HG02678 (cell line): ENCODE measurements around the gene RYR2.
"Not testable (repeated sequence)": the region's sequence is repeated elsewhere in the genome, so short reads cannot be mapped to it uniquely, and the experiment has no call there.

ENCODE experiments used
- ATAC-seq: cut with Tn5 transposase; IDR thresholded peaks from one replicate; pipeline ENCODE4 v1.9.1; 2021; ENCODE audit warnings: mild to moderate bottlenecking, moderate library complexity; ENCODE audit not compliant: unreplicated experiment

RYR2 gene

DNA sequence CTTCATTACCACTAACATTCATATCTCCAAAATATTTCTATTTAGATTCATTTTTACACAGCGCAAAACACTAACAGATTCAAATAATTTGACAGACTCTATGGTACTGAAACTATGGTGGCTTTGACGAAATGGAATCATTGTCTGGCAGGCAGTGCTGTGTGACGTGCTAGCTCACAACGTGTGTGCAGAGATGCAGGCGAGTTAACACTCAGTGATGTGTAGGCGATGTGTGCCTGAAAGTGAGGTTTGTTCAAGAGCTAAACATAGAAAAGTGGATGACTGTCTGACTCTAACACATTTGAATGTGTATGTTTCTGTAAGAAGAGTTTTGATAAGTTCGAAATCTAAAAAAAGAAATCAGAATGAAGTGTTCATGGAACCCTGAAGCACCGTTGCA, 97.7 kb downstream of the RYR2 start:
- no peak for ATAC-seq

- no peak for ATAC-seq
Observed at GRCh38 chr1:237140986-237141385, 99.0 kb downstream of the RYR2 start.

GRCh38 chr1:237141502-237141901, 99.5 kb downstream of the RYR2 start:
- ATAC-seq, result no peak

GRCh38 chr1:237145379-237146135, 103.6 kb downstream of the RYR2 start:
- no peak for ATAC-seq

- ATAC-seq, result no peak
Observed at GRCh38 chr1:237146241-237146640, 104.3 kb downstream of the RYR2 start.

DNA sequence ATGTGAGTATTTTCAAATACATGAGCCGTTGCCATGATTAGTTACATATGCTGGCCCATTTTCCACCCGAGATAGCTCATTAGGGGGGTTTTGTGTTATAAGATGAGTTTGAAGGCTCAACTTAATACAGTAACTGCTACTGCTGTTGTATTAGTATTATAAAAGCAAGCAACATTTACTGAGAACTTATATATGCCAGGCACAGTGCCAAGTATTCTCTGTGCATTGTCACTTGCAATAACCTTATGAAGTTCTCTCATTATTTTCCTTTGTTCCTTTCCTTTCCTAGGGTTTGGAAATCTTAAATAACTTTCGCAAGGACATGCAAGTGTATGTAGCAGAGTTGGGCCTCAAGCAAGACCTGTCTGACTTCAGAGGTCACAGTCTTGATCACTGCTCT, 107.9 kb downstream of the RYR2 start:
- ATAC-seq, result no peak

DNA sequence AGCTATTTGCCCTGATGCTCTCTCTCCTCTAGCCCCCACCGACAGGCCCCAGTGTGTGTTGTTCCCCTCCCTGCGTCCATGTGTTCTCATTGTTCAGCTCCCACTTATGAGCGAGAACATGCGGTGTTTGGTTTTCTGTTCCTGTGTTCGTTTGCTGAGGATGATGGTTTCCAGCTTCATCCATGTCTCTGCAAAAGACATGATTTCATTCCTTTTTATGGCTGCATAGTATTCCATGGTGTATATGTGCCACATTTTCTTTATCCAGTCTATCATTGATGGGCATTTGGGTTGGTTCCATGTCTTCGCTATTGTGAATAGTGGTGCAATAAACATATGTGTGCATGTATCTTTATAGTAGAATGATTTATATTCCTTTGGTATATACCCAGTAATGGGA, 110.0 kb downstream of the RYR2 start:
- not testable (repeated sequence) for ATAC-seq

- no peak for ATAC-seq
Observed at GRCh38 chr1:237152506-237153335, 110.7 kb downstream of the RYR2 start.

DNA sequence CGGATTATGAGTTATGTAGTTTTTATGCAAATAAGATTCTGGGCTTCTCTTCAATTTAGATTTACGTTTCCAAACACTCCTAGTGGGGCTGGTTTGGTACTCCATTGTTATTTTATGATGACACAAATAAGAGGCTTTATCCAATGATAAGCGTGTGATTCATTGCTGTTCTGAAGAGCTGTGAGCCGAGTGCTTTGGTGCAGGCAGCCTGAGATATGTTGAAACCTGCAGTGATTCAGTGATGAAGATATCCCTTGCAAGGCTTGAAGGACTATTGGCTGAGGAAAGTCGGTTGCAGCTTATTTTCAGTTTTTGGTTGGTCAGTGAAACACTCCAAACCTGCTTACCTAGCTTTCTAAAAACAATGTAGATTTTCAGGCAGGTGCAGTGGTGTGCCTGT, 112.2 kb downstream of the RYR2 start:
- no peak for ATAC-seq

- ATAC-seq, result no peak
Observed at GRCh38 chr1:237164406-237165352, 122.7 kb downstream of the RYR2 start.

- ATAC-seq, result no peak
Observed at GRCh38 chr1:237166086-237166485, 124.1 kb downstream of the RYR2 start.

GRCh38 chr1:237166593-237167101, 124.7 kb downstream of the RYR2 start:
- ATAC-seq, result no peak

DNA sequence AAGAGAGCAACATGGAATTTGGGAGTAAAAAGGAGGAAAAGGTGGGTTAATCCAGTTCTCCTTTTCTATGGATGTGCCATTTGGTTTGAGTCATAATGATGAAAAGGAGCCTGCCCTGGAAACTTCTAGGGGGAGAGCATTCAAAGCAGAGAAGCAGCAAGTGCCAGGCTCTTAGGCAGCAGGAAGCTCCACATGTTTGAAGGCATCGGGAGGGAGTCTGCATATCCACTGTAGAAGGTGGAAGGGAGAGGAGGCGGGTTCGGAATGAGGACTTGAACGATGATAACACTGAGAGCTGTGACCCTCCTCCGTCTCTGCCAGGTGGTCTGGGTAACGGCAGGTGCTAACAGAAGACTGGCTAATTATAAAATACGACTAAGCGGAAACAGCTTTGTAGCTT, 128.2 kb downstream of the RYR2 start:
- ATAC-seq, result no peak

DNA sequence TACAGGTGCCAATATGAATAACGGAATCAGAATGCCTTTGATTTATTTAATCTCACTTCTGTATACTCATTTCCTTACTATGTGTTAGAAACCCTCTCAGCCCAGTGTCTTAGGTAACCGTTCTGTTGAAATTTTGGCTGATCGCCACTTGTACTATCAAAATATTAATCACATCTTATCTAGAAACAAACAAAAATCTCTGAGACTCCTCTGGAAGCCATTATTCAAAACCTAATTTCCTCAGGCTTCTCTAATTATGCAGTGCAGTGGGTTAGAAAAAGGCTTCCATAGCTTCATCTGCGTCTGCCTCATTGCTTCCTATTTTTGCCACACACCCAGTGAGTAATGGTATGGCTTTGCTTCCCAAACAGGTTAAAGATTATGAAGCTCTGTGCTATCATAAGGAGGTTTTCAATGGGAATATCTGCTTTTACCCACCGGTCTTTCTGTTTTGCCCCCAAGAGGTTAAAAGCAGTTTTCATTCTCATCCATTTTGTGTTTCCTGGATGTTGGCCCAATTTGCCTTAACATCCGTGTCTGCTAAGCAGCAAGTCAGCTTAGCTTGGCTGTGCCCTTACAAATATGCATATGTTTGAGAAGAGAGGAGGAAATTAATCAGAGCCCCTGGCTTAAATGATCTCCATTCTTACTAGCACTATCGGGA, 129.6 kb downstream of the RYR2 start:
- no peak for ATAC-seq

DNA sequence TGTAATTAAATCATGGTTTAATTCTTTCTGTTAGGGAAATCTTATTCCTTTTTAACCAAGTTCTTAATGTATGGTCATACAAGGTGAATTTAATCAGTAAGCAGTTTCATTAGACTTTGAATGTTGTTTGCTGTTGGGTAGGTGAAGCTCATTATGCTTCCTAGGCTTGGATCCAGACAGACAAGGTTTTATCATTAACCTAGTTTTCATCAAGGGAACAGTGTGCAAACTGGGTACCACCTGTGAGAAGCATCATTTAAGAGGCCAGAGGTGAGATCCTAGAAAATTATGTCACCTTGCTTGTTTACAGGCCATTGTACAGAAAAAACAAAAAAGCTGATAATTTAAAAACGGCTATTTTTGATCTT, 130.1 kb downstream of the RYR2 start:
- no peak for ATAC-seq

DNA sequence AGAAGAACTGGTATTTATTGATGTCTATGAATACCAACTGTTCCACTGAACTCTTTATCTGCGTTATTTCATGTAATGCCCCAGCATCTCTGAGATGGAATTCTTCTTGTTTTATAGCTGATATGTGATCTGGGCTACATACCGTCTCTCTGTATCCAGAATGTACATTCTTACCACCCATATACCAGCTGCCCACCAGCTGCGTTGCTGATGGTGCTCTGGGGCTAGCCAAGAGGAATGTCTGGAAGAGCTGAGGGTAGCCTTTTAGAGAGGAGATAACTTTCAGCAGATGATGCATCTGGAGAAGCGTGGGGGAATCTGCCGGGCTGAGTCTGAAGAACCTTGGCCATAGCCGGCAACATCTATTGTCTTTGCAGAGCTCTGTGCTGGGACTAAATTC, 137.5 kb downstream of the RYR2 start:
- no peak for ATAC-seq

DNA sequence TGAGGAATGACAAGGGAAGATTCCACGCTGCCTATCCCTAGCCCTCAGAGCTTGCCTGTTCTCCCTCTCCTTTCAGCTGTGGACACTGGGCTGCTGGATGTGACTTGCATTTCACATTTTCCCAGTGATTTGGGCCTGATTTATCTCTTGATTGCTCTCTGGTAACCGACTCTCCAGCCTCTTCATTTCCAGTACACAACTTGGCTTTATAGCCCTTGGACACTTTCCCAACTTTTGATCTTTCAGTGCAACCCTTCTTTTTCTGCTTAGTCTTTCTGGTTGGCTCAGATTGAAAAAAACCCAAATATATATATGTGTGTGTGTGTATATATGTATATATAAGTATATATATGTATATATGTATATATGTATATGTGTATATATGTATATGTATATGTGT, 138.3 kb downstream of the RYR2 start:
- ATAC-seq, result no peak

GRCh38 chr1:237181743-237182317, 139.8 kb downstream of the RYR2 start:
- ATAC-seq, result no peak

DNA sequence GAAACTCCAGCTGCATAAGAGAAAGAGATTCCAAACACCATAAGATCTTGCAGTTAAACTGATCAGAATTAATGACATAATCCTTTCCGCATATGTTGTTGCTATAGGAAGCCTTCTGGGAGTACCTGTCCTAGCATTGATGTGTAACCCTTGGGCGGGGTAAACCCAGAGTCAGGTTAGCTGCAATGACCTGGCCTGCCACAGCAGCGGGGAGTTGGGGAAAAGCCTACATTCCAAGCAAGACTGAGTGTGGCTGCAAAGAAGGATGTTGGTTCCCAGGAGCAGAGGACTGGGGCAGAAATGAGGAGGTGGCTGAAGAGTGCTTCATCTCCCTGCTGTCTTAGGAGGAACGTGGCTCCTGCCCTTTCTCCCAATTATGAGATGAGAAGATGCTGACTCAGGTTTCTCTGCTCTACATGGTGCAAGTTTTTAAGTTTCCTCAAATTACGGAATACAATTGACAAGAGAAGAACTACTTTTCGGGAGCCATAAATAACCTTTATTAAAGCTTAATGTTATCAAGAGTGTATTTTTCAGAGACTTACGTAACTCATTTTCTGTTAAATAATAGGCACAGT, 142.1 kb downstream of the RYR2 start:
- ATAC-seq, result no peak

DNA sequence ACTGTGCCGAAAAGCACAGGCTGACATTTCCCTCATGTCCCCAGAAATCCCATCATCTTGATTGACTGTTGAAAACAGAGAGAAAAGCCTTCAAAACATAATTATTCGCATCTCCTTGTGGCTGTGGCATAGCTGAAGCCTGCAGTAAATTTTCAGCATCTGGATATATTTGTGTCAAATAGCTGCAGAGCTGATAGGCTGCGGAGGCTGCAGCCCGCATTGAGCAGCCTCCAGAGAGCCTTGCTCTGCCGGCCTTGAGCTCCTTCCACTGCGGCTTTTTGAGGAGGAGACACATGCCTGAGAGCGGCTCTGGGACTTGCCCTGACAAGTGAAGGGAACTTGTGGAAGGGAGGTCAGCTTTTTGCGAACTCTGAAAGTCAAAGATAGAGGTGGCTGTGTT, 144.7 kb downstream of the RYR2 start:
- ATAC-seq, result no peak
